Suprapubic skin (tissue), 4 donors: Measurements from ENCODE around the gene SUFU.

Source experiments
- CTCF ChIP-seq, 2 donors: fragments of 200-600 bp in 1 of 2; fragments of 450-650 bp in 1 of 2; sonication (generic) in 1 of 2; IDR thresholded peaks; one replicate each; pipeline ENCODE4 v1.5.1; 2016 to 2019; ENCODE audit warnings: antibody characterized with exemption in 2 of 2, mild to moderate bottlenecking in 1 of 2, moderate library complexity in 1 of 2
- EP300 ChIP-seq: sonication (generic); formaldehyde crosslinking; IDR thresholded peaks from one replicate; pipeline ENCODE4 v1.6.1; 2017; ENCODE audit warnings: antibody characterized with exemption
- POLR2A ChIP-seq, 2 donors: fragments of 450-650 bp; IDR thresholded peaks; one replicate each; pipeline ENCODE4 v1.6.1; 2017; ENCODE audit warnings: antibody characterized with exemption in 2 of 2, mild to moderate bottlenecking in 2 of 2, moderate library complexity in 2 of 2
- POLR2AphosphoS5 ChIP-seq, 3 donors: sonication (generic); formaldehyde crosslinking; IDR thresholded peaks; one replicate each; pipeline ENCODE4 v1.6.1; 2017; ENCODE audit warnings: antibody characterized with exemption in 3 of 3

- TF ChIP-seq CTCF (IDR thresholded peaks at IDR 0.05) (no peak), EP300 (no peak), POLR2A (IDR thresholded peaks at IDR 0.05) (no peak), POLR2AphosphoS5 (IDR thresholded peaks at IDR 0.05) (no peak)
Observed at GRCh38 chr10:102546606-102547320, 43.0 kb downstream of the SUFU start.
